Measurements from ENCODE around the gene NUBP2.

NUBP2 gene

DNA sequence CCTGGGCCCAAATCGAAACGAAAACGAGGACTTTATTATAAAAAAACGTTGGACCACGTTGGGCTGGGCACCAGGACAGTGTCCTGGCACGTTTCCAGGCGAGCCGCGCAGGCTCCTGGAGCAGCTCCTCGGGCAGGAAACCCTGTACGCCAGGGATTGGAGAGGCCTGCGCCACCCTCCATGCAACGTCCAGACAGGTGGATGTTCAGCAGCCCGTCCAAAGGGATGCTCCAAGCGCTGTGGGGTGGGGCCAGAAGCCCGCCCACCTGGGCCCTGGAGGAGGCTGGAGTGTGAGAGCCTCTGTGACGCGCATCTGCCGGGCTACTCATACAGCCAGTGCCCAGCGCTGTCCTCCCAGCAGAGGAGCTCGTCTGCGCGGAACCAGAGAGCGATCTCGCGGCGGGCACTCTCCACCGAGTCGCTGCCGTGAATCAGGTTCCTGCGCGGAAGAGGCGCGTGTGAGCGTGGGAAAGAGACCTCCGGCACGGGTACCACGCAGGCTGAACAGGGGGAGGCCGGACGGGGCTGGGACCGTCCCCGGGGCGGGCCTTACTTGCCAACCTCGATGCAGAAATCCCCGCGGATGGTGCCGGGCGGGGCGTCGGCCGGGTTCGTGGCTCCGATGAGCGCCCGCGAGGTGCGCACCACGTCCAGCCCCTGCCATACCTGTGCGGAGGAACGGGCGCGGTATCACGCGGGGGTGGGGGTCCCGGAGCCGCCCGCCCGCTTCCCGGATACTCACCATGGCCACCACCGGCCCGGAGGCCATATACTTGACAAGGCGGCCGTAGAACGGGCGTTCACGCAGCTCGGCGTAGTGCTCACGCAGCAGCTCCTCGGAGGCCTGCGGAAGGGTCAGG is 12.2 kb upstream of the NUBP2 start (continued):
- TF ChIP-seq, protein P1, sequence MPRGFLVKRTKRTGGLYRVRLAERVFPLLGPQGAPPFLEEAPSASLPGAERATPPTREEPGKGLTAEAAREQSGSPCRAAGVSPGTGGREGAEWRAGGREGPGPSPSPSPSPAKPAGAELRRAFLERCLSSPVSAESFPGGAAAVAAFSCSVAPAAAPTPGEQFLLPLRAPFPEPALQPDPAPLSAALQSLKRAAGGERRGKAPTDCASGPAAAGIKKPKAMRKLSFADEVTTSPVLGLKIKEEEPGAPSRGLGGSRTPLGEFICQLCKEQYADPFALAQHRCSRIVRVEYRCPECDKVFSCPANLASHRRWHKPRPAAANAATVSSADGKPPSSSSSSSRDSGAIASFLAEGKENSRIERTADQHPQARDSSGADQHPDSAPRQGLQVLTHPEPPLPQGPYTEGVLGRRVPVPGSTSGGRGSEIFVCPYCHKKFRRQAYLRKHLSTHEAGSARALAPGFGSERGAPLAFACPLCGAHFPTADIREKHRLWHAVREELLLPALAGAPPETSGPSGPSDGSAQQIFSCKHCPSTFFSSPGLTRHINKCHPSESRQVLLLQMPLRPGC (tag by site-specific recombination; IDR thresholded peaks at IDR 0.05) = 0 out of 2 replicates have a peak, but pooled peaks have one; percentile 26
- TF ChIP-seq ZNF23 (tag by site-specific recombination; IDR thresholded peaks at IDR 0.05; ENCODE audit: borderline replicate concordance) = no peak
- peak; percentile 80 for TF ChIP-seq SCRT2 (tag by site-specific recombination; IDR thresholded peaks at IDR 0.05)
- TF ChIP-seq ZNF10 (tag by site-specific recombination; IDR thresholded peaks at IDR 0.05) = no peak
- TF ChIP-seq, protein P2, sequence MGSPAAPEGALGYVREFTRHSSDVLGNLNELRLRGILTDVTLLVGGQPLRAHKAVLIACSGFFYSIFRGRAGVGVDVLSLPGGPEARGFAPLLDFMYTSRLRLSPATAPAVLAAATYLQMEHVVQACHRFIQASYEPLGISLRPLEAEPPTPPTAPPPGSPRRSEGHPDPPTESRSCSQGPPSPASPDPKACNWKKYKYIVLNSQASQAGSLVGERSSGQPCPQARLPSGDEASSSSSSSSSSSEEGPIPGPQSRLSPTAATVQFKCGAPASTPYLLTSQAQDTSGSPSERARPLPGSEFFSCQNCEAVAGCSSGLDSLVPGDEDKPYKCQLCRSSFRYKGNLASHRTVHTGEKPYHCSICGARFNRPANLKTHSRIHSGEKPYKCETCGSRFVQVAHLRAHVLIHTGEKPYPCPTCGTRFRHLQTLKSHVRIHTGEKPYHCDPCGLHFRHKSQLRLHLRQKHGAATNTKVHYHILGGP (tag by site-specific recombination; IDR thresholded peaks at IDR 0.05) = no peak
- TF ChIP-seq ZBTB48 (tag by site-specific recombination; IDR thresholded peaks at IDR 0.05) = no peak
- TF ChIP-seq ZNF785 (tag by site-specific recombination; IDR thresholded peaks at IDR 0.05) = no peak
- peak; percentile 3; the same call in 1 of the 2 replicates for TF ChIP-seq GLIS1 (tag by site-specific recombination; IDR thresholded peaks at IDR 0.05)
- no peak for TF ChIP-seq ZNF624 (tag by site-specific recombination; IDR thresholded peaks at IDR 0.05)
- TF ChIP-seq, protein P3, sequence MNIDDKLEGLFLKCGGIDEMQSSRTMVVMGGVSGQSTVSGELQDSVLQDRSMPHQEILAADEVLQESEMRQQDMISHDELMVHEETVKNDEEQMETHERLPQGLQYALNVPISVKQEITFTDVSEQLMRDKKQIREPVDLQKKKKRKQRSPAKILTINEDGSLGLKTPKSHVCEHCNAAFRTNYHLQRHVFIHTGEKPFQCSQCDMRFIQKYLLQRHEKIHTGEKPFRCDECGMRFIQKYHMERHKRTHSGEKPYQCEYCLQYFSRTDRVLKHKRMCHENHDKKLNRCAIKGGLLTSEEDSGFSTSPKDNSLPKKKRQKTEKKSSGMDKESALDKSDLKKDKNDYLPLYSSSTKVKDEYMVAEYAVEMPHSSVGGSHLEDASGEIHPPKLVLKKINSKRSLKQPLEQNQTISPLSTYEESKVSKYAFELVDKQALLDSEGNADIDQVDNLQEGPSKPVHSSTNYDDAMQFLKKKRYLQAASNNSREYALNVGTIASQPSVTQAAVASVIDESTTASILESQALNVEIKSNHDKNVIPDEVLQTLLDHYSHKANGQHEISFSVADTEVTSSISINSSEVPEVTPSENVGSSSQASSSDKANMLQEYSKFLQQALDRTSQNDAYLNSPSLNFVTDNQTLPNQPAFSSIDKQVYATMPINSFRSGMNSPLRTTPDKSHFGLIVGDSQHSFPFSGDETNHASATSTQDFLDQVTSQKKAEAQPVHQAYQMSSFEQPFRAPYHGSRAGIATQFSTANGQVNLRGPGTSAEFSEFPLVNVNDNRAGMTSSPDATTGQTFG (tag by site-specific recombination; IDR thresholded peaks at IDR 0.05; ENCODE audit: borderline replicate concordance) = no peak
- TF ChIP-seq ZNF670 (tag by site-specific recombination; IDR thresholded peaks at IDR 0.05; ENCODE audit: low read depth) = no peak
- TF ChIP-seq ZNF350 (tag by site-specific recombination; IDR thresholded peaks at IDR 0.05) = no peak
- TF ChIP-seq ZNF184 (tag by site-specific recombination; IDR thresholded peaks at IDR 0.05) = no peak
- TF ChIP-seq, protein P4, sequence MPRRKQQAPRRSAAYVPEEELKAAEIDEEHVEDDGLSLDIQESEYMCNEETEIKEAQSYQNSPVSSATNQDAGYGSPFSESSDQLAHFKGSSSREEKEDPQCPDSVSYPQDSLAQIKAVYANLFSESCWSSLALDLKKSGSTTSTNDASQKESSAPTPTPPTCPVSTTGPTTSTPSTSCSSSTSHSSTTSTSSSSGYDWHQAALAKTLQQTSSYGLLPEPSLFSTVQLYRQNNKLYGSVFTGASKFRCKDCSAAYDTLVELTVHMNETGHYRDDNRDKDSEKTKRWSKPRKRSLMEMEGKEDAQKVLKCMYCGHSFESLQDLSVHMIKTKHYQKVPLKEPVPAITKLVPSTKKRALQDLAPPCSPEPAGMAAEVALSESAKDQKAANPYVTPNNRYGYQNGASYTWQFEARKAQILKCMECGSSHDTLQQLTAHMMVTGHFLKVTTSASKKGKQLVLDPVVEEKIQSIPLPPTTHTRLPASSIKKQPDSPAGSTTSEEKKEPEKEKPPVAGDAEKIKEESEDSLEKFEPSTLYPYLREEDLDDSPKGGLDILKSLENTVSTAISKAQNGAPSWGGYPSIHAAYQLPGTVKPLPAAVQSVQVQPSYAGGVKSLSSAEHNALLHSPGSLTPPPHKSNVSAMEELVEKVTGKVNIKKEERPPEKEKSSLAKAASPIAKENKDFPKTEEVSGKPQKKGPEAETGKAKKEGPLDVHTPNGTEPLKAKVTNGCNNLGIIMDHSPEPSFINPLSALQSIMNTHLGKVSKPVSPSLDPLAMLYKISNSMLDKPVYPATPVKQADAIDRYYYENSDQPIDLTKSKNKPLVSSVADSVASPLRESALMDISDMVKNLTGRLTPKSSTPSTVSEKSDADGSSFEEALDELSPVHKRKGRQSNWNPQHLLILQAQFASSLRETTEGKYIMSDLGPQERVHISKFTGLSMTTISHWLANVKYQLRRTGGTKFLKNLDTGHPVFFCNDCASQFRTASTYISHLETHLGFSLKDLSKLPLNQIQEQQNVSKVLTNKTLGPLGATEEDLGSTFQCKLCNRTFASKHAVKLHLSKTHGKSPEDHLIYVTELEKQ (tag by site-specific recombination; IDR thresholded peaks at IDR 0.05; ENCODE audit: borderline replicate concordance) = no peak
- peak; percentile 85 for TF ChIP-seq IKZF3 (tag by site-specific recombination; IDR thresholded peaks at IDR 0.05)
- peak; percentile 99 for TF ChIP-seq ZXDB (tag by site-specific recombination; IDR thresholded peaks at IDR 0.05)
- TF ChIP-seq ZNF132 (tag by site-specific recombination; IDR thresholded peaks at IDR 0.05; ENCODE audit: borderline replicate concordance) = no peak
- peak; percentile 80 for TF ChIP-seq ZFP37 (tag by site-specific recombination; IDR thresholded peaks at IDR 0.05)
- no peak for TF ChIP-seq ZNF610 (tag by site-specific recombination; IDR thresholded peaks at IDR 0.05; ENCODE audit: borderline replicate concordance)
- TF ChIP-seq, protein P5, sequence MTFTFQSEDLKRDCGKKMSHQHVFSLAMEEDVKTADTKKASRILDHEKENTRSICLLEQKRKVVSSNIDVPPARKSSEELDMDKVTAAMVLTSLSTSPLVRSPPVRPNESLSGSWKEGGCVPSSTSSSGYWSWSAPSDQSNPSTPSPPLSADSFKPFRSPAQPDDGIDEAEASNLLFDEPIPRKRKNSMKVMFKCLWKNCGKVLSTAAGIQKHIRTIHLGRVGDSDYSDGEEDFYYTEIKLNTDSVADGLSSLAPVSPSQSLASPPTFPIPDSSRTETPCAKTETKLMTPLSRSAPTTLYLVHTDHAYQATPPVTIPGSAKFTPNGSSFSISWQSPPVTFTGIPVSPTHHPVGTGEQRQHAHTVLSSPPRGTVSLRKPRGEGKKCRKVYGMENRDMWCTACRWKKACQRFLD (tag by site-specific recombination; IDR thresholded peaks at IDR 0.05) = no peak
- peak; percentile 93 for TF ChIP-seq KLF8 (tag by site-specific recombination; IDR thresholded peaks at IDR 0.05)
- TF ChIP-seq, protein P6, sequence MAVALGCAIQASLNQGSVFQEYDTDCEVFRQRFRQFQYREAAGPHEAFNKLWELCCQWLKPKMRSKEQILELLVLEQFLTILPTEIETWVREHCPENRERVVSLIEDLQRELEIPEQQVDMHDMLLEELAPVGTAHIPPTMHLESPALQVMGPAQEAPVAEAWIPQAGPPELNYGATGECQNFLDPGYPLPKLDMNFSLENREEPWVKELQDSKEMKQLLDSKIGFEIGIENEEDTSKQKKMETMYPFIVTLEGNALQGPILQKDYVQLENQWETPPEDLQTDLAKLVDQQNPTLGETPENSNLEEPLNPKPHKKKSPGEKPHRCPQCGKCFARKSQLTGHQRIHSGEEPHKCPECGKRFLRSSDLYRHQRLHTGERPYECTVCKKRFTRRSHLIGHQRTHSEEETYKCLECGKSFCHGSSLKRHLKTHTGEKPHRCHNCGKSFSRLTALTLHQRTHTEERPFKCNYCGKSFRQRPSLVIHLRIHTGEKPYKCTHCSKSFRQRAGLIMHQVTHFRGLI (tag by site-specific recombination; IDR thresholded peaks at IDR 0.05) = peak; percentile 79; the same call in 1 of the 2 replicates
- TF ChIP-seq, protein P7, sequence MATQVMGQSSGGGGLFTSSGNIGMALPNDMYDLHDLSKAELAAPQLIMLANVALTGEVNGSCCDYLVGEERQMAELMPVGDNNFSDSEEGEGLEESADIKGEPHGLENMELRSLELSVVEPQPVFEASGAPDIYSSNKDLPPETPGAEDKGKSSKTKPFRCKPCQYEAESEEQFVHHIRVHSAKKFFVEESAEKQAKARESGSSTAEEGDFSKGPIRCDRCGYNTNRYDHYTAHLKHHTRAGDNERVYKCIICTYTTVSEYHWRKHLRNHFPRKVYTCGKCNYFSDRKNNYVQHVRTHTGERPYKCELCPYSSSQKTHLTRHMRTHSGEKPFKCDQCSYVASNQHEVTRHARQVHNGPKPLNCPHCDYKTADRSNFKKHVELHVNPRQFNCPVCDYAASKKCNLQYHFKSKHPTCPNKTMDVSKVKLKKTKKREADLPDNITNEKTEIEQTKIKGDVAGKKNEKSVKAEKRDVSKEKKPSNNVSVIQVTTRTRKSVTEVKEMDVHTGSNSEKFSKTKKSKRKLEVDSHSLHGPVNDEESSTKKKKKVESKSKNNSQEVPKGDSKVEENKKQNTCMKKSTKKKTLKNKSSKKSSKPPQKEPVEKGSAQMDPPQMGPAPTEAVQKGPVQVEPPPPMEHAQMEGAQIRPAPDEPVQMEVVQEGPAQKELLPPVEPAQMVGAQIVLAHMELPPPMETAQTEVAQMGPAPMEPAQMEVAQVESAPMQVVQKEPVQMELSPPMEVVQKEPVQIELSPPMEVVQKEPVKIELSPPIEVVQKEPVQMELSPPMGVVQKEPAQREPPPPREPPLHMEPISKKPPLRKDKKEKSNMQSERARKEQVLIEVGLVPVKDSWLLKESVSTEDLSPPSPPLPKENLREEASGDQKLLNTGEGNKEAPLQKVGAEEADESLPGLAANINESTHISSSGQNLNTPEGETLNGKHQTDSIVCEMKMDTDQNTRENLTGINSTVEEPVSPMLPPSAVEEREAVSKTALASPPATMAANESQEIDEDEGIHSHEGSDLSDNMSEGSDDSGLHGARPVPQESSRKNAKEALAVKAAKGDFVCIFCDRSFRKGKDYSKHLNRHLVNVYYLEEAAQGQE (tag by site-specific recombination; IDR thresholded peaks at IDR 0.05) = 0 out of 2 replicates have a peak, but pooled peaks have one; percentile 35

All from HEK293 (cell line).